ENCODE measurements around the gene TMEM144.
"Not testable (repeated sequence)": the region's sequence is repeated elsewhere in the genome, so short reads cannot be mapped to it uniquely, and the experiment has no call there.

DNA sequence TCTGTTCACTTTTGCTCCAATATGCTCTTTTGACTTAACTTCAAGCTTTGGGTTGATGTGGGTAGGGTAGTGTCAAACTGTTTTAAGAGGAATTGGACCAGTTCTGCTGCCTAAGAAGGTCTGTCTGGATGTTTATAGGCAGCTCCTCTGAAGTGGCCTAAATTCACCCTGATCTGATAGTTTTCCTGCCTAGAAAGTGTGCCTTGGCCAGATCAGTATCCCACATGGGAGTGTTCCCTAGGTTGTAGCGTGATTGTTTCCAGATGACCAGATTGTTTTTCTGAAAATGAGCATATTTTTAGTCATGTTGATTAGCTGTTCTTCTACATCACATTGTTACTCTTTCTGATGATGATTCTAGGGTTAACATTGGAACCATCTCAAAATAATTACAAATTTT, 68.8 kb downstream of the TMEM144 start:
- TF ChIP-seq ZNF274 (IDR thresholded peaks at IDR 0.05; ENCODE audit: low read depth, low read length); YY1 (IDR thresholded peaks at IDR 0.05; ENCODE audit: insufficient read depth, insufficient read length); SUZ12 (IDR thresholded peaks at IDR 0.05; ENCODE audit: extremely low read depth, insufficient read depth, insufficient read length): not testable (repeated sequence)

Data from NT2/D1 (cell line).